Right lobe of liver (tissue), 6 donors: Measurements from ENCODE around the gene WDR93. TPM values are rescaled to one million over a fixed set of nuclear protein-coding genes. Genes with fewer than 3 reads are reported as not detected.

ENCODE experiments used
- ATAC-seq, 4 donors: fragments of 200-7000 bp; cut with Tn5 transposase; one replicate each; pipeline ENCODE4 v1.9.1; 2020; ENCODE audit warnings: mild to moderate bottlenecking in 4 of 4, moderate library complexity in 4 of 4
- DNase-seq, 3 donors: peaks; one replicate each; pipeline ENCODE4 v3.0.0-alpha.2; 2020
- H3K27ac ChIP-seq, 3 donors: fragments of 200-600 bp; one replicate each; pipeline ENCODE4 v1.8.0; 2022
- H3K27me3 ChIP-seq, 2 donors: fragments of 200-600 bp; one replicate each; pipeline ENCODE4 v1.8.0; 2022
- H3K36me3 ChIP-seq, 4 donors: fragments of 200-600 bp; sonication (generic) in 1 of 4; one replicate each; pipeline versions ENCODE4 v1.5.1 to v1.8.0; 2017 to 2022; ENCODE audit warnings: control low read depth in 1 of 4
- H3K4me1 ChIP-seq, 4 donors: fragments of 200-600 bp; sonication (generic) in 1 of 4; one replicate each; pipeline versions ENCODE4 v1.5.1 to v1.8.0; 2017 to 2022; ENCODE audit warnings: control low read depth in 1 of 4
- H3K4me3 ChIP-seq, 3 donors: fragments of 200-600 bp; one replicate each; pipeline ENCODE4 v1.8.0; 2022
- H3K9me3 ChIP-seq, 4 donors: fragments of 200-600 bp; sonication (generic) in 1 of 4; one replicate each; pipeline versions ENCODE4 v1.5.1 to v1.8.0; 2017 to 2022; ENCODE audit warnings: control low read depth in 1 of 4
- CTCF ChIP-seq, 4 donors: fragments of 200-600 bp in 3 of 4; fragments of 450-650 bp in 1 of 4; IDR thresholded peaks; one replicate each; pipeline versions ENCODE4 v1.5.1 to v1.8.0; 2016 to 2022; ENCODE audit warnings: antibody characterized with exemption in 4 of 4, mild to moderate bottlenecking in 2 of 4
- POLR2A ChIP-seq: fragments of 450-650 bp; IDR thresholded peaks from one replicate; pipeline ENCODE4 v1.6.1; 2017; ENCODE audit warnings: antibody characterized with exemption, mild to moderate bottlenecking
- WGBS: methylation state at CpG from one replicate; pipeline ENCODE4 v1.1.6; 2018; ENCODE audit warnings: low coverage, low lambda C conversion rate; ENCODE audit not compliant: insufficient coverage; ENCODE audit errors: missing lambda C conversion rate; 5-methylcytosine and 5-hydroxymethylcytosine counted together
- intact Hi-C, 2 donors: fragments of 100-400 bp; cut with DNase I; formaldehyde crosslinking; loops; one replicate each; pipeline versions ENCODE4 v1.11.2 to v1.14.1; 2022
- total RNA-seq, 6 experiments: library from RNA; depleted of rRNA in 2 of 6; stranded (reverse); fragments of >200 nt in 2 of 6; fragmentation: NEBNext Ultra II Directional in 3 of 6; extraction: Animal tissue kit (Norgen Biotek cat#: 25700) in 3 of 6; gene quantifications; one replicate each; pipeline versions ENCODE4 v1.1.0 to v1.2.4, GENCODE V29; 2016 to 2023
- donor health status: DM: no; HTN: yes; CAD: no.
- donor health status: DM: no; HTN: no; CAD: no.
- donor health status: DM: no; HTN: no; CAD: no.
- donor health status: DM: no; HTN: yes; CAD: no.
- donor health status: DM: no; HTN: yes; CAD: no.

WDR93 gene
- total RNA-seq, 6 experiments from 2014 or later: not detected

- Histone ChIP-seq H3K4me3 (peak within 1 kb of the TSS; percentile 70 to 72 (median 72)), H3K27me3 (no peaks in the 10 kb centered on the region), H3K9me3 (no peaks in the 10 kb centered on the region), H3K27ac (peak within 1 kb of the TSS; percentile 31 to 63 (median 45)), H3K36me3 (no peaks in the 10 kb centered on the region), H3K4me1 (peaks cover 0 to 10% (median 0%) of the 10 kb centered on the region in 4 donors)
- 11% methylated on average over 14 of the region's 114 CpGs for WGBS
- peak; percentile 80 for TF ChIP-seq POLR2A
- peak; percentile 66 to 78 (median 72) for TF ChIP-seq CTCF (IDR thresholded peaks at IDR 0.05)
- ATAC-seq (peak; percentile 93 to 97 (median 95)), DNase-seq (peak; percentile 94 to 96 (median 95))
- intact Hi-C loops: no loop called here
Measured at GRCh38 chr15:89750560-89751542, 60.2 kb downstream of the WDR93 start, which contains the start of gene MESP1. Gene MESP1 (minus strand): TSS chr15:89751249. CDS start chr15:89751231, 18 bp downstream.

DNA sequence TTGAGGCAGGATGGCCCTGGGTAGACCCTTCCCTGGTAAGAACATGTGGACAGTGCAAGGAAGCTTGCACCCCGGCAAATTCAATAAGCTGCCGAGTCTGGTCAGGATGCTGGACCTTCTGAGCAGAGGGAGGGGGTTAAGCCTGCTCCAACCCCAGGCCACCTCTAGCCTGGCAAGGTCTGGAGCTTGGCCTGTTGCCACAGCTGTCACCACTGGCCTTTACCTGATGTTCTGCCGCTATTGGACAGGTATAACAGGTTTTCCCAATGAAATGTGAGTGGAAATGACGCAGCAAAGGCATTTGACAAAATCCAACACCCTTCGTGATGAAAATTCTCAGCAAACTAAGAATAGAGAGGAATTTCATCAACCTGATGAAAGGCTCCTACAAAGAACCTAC, 61.1 kb downstream of the WDR93 start:
- no peaks in the 10 kb centered on the region for H3K36me3 ChIP-seq
- intact Hi-C loops: no loop called here
- H3K4me3 ChIP-seq: no peak overlapping the region
- 84% methylated on average over 3 of the region's 5 CpGs for WGBS
- TF ChIP-seq POLR2A (no peak), CTCF (IDR thresholded peaks at IDR 0.05) (no peak)
- H3K4me1 ChIP-seq: peaks cover 0 to 10% (median 0%) of the 10 kb centered on the region in 4 donors
- no peak for ATAC-seq
- no peaks in the 10 kb centered on the region for H3K27me3 ChIP-seq
- no peak overlapping the region for H3K27ac ChIP-seq
- no peaks in the 10 kb centered on the region for H3K9me3 ChIP-seq
- peak in 1 of 3 donors; percentile 55 for DNase-seq

DNA sequence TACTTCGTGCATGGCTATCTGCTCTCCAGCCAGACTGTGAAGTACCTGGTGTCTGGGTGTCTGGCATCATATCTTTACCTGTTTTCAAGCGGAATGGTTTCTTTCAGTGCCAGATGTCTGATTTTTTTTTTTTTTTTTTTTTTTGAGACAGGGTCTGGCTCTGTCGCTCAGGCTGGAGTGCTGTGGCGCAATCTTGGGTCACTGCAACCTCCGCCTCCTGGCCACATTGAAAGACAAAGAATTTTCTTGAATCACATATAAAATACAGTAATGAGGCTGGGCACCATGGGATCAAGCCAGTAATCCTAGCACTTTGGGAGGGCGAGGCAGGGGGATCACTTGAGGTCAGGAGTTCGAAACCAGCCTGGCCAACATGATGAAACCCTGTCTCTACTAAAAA, 63.2 kb downstream of the WDR93 start:
- DNase-seq (no peak), ATAC-seq (no peak)
- H3K36me3 ChIP-seq: no peaks in the 10 kb centered on the region
- peaks cover 0 to 14% (median 0%) of the 10 kb centered on the region in 4 donors for H3K4me1 ChIP-seq
- WGBS: 62% methylated on average over 7 of the region's 7 CpGs
- intact Hi-C loops: no loop called here
- H3K4me3 ChIP-seq: no peak overlapping the region
- H3K9me3 ChIP-seq: no peaks in the 10 kb centered on the region
- H3K27ac ChIP-seq: no peak overlapping the region
- TF ChIP-seq CTCF (IDR thresholded peaks at IDR 0.05): no peak
- no peak for TF ChIP-seq POLR2A
- H3K27me3 ChIP-seq: no peaks in the 10 kb centered on the region

DNA sequence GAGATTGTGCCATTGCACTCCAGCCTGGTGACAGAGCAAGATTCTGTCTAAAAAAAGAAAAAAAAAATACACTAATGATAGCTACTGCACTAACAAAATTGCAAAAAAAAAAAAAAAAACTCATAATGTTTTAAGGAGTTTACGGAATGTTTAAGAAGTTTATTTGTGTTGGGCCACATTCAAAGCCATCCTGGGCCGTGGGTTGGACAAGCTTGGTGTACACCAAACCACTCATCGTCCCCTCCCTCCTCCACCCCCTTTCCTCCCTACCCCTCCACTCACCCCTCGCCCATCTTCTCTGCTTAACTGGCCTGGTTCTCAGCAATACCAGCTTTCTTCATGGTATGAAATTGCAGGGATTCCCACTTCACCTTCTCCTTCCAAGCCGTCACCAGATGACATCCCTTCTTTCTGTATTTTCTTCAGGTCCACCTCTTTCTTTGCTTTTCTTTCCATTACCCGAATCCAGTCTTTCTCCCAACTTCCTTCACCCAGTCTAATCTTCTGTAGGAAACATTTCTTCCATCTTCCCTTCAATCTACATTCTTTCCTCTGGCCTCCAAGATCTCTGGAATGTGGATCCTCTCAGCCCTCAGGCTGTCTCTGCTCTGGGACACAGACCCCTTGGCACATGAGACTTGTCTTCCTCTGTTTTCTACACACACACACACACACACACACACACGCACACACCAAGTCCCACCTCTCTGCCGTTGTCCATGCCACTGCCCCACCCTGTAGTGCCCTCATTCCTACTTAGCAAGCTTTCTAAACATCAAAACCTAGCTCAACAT, 63.9 kb downstream of the WDR93 start:
- Histone ChIP-seq H3K4me3 (no peak overlapping the region), H3K4me1 (peaks cover 0 to 14% (median 0%) of the 10 kb centered on the region in 4 donors), H3K27me3 (no peaks in the 10 kb centered on the region), H3K27ac (no peak overlapping the region), H3K36me3 (no peaks in the 10 kb centered on the region), H3K9me3 (no peaks in the 10 kb centered on the region)
- no peak for TF ChIP-seq CTCF (IDR thresholded peaks at IDR 0.05)
- no peak for TF ChIP-seq POLR2A
- WGBS: 70% methylated on average over 8 of the region's 8 CpGs
- intact Hi-C loops: loop anchor here in 1 of 2 donors (5.0 kb wide), 1 partner anchor 123 kb away; no protein-coding TSS in a partner anchor
- DNase-seq: no peak
- no peak for ATAC-seq
